LNCaP clone FGC (cell line): ENCODE results near the gene TSKU.

Experiments used
- DNase-seq: peaks from one replicate; pipeline ENCODE4 v3.0.0-alpha.2; 2011; ENCODE audit warnings: low read depth
- H3K4me3 ChIP-seq: 2 replicates; pipeline ENCODE4 v1.5.1; 2011; ENCODE audit warnings: mild to moderate bottlenecking, low read depth, low read length, control low read depth
- TF ChIP-seq, protein P1 (sequence below): IDR thresholded peaks from 2 replicates; pipeline ENCODE4 v1.5.1; 2012; ENCODE audit warnings: mild to moderate bottlenecking; ENCODE audit not compliant: control insufficient read depth, insufficient read depth; ENCODE audit errors: extremely low read depth

The TSKU gene

DNA sequence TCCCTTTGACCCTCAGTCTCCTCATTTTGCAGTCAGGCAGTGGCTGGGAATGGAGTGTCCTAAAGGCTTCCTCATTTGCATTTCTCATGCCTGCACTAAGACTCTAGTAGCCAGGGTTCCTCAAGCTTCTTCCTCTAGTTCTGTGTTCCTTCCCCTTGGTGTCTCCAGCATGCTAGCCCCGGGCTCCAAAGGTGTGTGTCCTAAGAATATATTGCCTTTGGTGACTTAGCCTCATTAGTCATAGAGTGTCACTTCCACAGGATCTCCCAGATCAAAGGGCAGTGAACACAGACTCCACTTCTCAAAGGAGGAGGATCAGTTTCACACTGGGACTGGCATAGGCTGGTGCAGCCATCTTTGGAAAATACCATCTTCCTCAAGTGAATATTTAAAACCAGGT lies 56.2 kb downstream of the TSKU start:
- TF ChIP-seq, protein P1, sequence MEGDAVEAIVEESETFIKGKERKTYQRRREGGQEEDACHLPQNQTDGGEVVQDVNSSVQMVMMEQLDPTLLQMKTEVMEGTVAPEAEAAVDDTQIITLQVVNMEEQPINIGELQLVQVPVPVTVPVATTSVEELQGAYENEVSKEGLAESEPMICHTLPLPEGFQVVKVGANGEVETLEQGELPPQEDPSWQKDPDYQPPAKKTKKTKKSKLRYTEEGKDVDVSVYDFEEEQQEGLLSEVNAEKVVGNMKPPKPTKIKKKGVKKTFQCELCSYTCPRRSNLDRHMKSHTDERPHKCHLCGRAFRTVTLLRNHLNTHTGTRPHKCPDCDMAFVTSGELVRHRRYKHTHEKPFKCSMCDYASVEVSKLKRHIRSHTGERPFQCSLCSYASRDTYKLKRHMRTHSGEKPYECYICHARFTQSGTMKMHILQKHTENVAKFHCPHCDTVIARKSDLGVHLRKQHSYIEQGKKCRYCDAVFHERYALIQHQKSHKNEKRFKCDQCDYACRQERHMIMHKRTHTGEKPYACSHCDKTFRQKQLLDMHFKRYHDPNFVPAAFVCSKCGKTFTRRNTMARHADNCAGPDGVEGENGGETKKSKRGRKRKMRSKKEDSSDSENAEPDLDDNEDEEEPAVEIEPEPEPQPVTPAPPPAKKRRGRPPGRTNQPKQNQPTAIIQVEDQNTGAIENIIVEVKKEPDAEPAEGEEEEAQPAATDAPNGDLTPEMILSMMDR, result no peak
- H3K4me3 ChIP-seq, result no peak overlapping the region
- DNase-seq, result no peak

DNA sequence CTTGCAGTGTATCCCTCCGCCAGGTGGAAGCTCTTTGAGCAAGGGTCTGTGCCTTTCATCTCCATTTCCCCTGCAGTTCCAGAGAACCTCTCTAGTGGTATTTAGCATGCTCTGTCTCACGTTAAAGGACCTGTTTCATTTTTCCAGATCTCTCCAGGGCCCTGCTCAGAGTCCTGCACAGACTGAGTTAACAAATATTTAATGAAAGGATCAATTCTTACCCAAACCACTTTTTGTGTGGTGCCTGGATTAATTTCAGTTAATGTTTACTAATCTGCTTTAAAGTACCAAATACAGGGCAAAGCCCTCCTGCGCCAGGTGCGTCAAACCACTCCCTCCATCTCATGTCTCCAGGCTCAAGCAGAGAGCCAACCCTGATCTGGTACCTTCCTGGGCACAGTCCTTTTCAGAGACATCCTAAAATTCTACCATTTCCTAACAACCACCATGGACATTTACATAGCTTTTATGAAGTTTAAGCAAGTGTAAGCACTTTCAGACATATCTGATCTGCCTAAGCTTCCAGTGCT lies 58.8 kb downstream of the TSKU start:
- TF ChIP-seq, protein P1, result no peak
- no peak for DNase-seq

DNA sequence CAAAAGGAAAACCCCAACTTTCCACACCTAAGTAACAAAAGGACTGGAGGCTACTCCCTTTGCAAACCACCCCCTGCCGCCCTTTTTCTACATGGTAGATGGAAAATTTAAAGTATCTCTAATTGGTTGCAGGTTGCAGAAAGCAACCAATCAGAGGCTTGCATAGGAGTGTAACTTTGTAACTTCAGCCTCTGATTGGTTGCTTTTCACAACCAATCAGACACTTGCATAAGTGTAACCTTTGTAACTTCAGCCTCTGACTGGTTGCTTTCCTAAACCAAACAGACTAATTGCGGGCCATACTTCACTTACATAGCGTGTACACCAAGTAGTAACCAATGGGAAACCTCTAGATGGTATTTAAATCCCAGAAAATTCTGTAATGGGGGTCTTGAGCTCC lies 60.8 kb downstream of the TSKU start:
- no peak for DNase-seq
- TF ChIP-seq, protein P1, result no peak
- H3K4me3 ChIP-seq, result no peak overlapping the region

More for the DNA sequence above, 58.8 kb downstream of the TSKU start:
- no peak overlapping the region for H3K4me3 ChIP-seq

DNA sequence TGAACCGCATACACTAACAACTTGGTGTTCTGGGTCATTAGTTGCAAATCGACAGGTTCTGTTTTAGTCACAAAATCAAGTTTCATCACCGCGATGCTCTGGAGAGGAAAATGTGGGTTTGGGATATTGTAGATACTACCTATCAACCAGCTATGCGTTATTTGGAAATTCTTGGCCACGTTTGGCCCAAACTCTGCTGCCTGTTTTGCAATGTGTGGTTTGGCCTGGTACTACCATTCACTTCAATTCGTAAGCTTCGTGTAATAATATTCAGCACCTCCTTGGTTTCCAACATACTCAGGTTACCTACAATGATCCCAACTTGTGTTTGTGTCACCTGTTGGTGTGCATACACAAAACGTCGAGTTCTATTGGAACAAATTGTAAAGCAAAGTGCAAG lies 61.4 kb downstream of the TSKU start:
- no peak for DNase-seq
- TF ChIP-seq, protein P1, result no peak
- no peak overlapping the region for H3K4me3 ChIP-seq

DNA sequence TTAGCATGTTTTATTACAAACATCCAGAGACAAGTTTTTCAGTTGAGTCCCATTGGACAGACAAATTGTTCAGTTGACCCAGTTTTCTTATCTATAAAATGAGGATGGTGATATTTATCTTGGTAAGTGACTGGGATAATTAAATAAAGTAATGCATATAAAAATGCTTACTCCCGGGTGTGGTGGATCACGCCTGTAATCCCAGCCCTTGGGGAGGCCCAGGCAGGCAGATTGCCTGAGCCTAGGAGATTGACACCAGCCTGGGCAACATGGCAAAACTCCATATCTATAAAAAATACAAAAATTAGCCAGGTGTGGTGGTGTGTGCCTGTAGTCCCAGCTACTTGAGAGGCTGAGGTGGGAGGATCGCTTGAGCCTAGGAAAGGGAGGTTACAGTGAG lies 61.9 kb downstream of the TSKU start:
- TF ChIP-seq, protein P1, result no peak
- H3K4me3 ChIP-seq, result no peak overlapping the region
- no peak for DNase-seq

DNA sequence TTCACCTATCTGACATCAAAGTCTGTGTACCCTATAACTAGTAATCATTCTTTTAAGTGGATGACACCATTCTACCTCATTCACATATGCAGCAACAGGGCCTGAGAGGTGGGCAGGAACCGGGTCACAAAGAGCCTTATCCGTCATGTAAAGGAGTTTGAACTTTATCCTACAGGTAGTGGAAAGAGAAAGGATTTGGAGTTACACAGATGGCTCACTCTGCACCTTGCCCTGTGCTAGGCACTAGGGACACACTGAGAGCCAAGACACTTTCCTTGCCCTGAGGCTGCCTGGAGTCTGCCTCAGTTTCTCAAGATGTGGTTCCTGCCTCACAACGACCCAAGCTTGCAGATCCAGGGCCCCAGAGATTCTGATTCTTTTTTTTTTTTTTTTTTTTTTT lies 63.3 kb downstream of the TSKU start:
- H3K4me3 ChIP-seq, result no peak overlapping the region
- no peak for DNase-seq
- TF ChIP-seq, protein P1, result no peak
